HG03175 (cell line): ENCODE results near the gene BBS7.

Experiments used
- ATAC-seq: cut with Tn5 transposase; IDR thresholded peaks from one replicate; pipeline ENCODE4 v1.9.1; 2021; ENCODE audit warnings: mild to moderate bottlenecking, moderate library complexity; ENCODE audit not compliant: unreplicated experiment

The BBS7 gene

GRCh38 chr4:121829511-121829910 lies 40.8 kb downstream of the BBS7 start:
- no peak for ATAC-seq

GRCh38 chr4:121827853-121828252 lies 42.4 kb downstream of the BBS7 start:
- no peak for ATAC-seq

GRCh38 chr4:121824950-121825349 lies 45.3 kb downstream of the BBS7 start:
- no peak for ATAC-seq

- ATAC-seq, result no peak
These were observed 46.1 kb downstream of the BBS7 start for GRCh38 chr4:121824171-121824527.

- peak; percentile 94 for ATAC-seq
These were observed 46.6 kb downstream of the BBS7 start, which contains the start of gene CCNA2 for GRCh38 chr4:121823505-121824170. Gene CCNA2, minus strand, starts transcription at chr4:121823883. Its CDS starts 255 bp downstream, at chr4:121823628.

- ATAC-seq, result peak; percentile 44
These were observed 47.3 kb downstream of the BBS7 start for GRCh38 chr4:121822796-121823504.

GRCh38 chr4:121822047-121822446 lies 48.2 kb downstream of the BBS7 start:
- ATAC-seq, result no peak

- ATAC-seq, result no peak
These were observed 50.9 kb downstream of the BBS7 start for GRCh38 chr4:121819216-121819965.

GRCh38 chr4:121818215-121818614 lies 52.1 kb downstream of the BBS7 start:
- ATAC-seq, result no peak

- no peak for ATAC-seq
These were observed 52.6 kb downstream of the BBS7 start for GRCh38 chr4:121817701-121818100.

- ATAC-seq, result no peak
These were observed 53.3 kb downstream of the BBS7 start for GRCh38 chr4:121817006-121817405.

- ATAC-seq, result no peak
These were observed 55.5 kb downstream of the BBS7 start for GRCh38 chr4:121814756-121815155.

- ATAC-seq, result no peak
These were observed 59.2 kb downstream of the BBS7 start for GRCh38 chr4:121811122-121811521.

GRCh38 chr4:121806411-121806810 lies 63.9 kb downstream of the BBS7 start:
- ATAC-seq, result no peak

GRCh38 chr4:121801715-121802075 lies 68.6 kb downstream of the BBS7 start:
- no peak for ATAC-seq

- peak; percentile 86 for ATAC-seq
These were observed 69.1 kb downstream of the BBS7 start, which contains the start of gene EXOSC9 for GRCh38 chr4:121800961-121801714. Gene EXOSC9, plus strand, starts transcription at chr4:121801323. Its CDS starts 102 bp downstream, at chr4:121801425.

- peak; percentile 13 for ATAC-seq
These were observed 69.7 kb downstream of the BBS7 start for GRCh38 chr4:121800638-121800960.

- no peak for ATAC-seq
These were observed 70.3 kb downstream of the BBS7 start for GRCh38 chr4:121799867-121800501.

- no peak for ATAC-seq
These were observed 71.0 kb downstream of the BBS7 start for GRCh38 chr4:121799208-121799823.

- no peak for ATAC-seq
These were observed 74.0 kb downstream of the BBS7 start for GRCh38 chr4:121796283-121796682.
